HepG2 (cell line): Measurements from ENCODE around the gene MTNR1A.

Experiments used
- GFI1 ChIP-seq: sonication (generic); formaldehyde crosslinking; IDR thresholded peaks from 2 replicates; pipeline ENCODE4 v1.5.0; 2020; ENCODE audit warnings: missing genetic modification reagents, mild to moderate bottlenecking, borderline replicate concordance
- PCBP1 ChIP-seq: fragments of 200-400 bp; formaldehyde crosslinking; IDR thresholded peaks from 2 replicates; pipeline ENCODE4 v1.6.1; 2017; ENCODE audit warnings: mild to moderate bottlenecking, low read depth, low read length, borderline replicate concordance
- SP5 ChIP-seq: IDR thresholded peaks from 2 replicates; pipeline ENCODE4 v1.6.1; 2016; ENCODE audit warnings: low read depth, borderline replicate concordance
- ZBTB39 ChIP-seq: sonication (generic); formaldehyde crosslinking; IDR thresholded peaks from 2 replicates; pipeline ENCODE4 v1.5.0; 2020; ENCODE audit warnings: missing genetic modification reagents
- ZNF672 ChIP-seq: sonication (generic); formaldehyde crosslinking; IDR thresholded peaks from 2 replicates; pipeline ENCODE4 v1.8.1; 2022; ENCODE audit warnings: missing genetic modification reagents
- TF ChIP-seq, protein P1 (sequence below): sonication (generic); formaldehyde crosslinking; IDR thresholded peaks from 2 replicates; pipeline ENCODE4 v1.4.0; 2020; ENCODE audit warnings: missing genetic modification reagents, mild to moderate bottlenecking, borderline replicate concordance
- TF ChIP-seq, protein P2 (sequence below): sonication (generic); formaldehyde crosslinking; IDR thresholded peaks from 2 replicates; pipeline ENCODE4 v1.4.0; 2020; ENCODE audit warnings: missing genetic modification reagents

DNA sequence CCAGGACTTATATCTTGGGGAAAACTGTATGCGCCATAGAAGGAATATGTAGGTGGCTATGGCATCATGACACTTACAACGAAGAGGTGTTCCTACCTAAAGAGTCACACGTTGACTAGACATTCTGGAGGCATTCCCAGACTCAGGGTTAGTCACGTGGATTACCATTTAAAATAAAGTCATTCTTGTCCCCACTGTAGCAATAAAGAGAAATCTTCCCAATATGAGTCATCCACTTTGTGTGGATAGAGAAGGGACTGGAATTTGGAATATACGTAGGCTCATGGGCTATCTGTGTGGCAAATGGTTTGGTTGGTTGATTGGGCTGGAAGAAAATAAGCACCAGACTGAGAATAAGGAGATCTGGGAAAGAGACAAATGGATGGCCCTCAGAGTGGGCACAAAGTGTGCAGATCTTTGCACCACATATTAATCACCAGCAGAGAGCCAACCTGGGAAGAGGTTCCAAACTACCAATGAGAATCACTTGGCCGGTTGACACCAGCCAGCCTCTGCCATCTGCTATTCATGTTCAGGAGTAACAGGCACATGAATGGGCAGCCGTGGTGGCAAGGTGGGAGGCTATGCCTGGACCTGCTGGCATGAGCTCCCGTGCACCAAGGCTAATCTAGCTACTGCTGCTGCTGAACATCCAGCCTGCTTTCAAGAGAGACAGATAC, 41.0 kb downstream of the MTNR1A start:
- TF ChIP-seq, protein P1, sequence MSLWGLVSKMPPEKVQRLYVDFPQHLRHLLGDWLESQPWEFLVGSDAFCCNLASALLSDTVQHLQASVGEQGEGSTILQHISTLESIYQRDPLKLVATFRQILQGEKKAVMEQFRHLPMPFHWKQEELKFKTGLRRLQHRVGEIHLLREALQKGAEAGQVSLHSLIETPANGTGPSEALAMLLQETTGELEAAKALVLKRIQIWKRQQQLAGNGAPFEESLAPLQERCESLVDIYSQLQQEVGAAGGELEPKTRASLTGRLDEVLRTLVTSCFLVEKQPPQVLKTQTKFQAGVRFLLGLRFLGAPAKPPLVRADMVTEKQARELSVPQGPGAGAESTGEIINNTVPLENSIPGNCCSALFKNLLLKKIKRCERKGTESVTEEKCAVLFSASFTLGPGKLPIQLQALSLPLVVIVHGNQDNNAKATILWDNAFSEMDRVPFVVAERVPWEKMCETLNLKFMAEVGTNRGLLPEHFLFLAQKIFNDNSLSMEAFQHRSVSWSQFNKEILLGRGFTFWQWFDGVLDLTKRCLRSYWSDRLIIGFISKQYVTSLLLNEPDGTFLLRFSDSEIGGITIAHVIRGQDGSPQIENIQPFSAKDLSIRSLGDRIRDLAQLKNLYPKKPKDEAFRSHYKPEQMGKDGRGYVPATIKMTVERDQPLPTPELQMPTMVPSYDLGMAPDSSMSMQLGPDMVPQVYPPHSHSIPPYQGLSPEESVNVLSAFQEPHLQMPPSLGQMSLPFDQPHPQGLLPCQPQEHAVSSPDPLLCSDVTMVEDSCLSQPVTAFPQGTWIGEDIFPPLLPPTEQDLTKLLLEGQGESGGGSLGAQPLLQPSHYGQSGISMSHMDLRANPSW (CRISPR knock-in tag), result no peak
- TF ChIP-seq PCBP1 (no peak), GFI1 (CRISPR knock-in tag) (no peak), SP5 (CRISPR knock-in tag) (no peak), ZNF672 (CRISPR knock-in tag) (no peak), ZBTB39 (CRISPR knock-in tag) (no peak)
- TF ChIP-seq, protein P2, sequence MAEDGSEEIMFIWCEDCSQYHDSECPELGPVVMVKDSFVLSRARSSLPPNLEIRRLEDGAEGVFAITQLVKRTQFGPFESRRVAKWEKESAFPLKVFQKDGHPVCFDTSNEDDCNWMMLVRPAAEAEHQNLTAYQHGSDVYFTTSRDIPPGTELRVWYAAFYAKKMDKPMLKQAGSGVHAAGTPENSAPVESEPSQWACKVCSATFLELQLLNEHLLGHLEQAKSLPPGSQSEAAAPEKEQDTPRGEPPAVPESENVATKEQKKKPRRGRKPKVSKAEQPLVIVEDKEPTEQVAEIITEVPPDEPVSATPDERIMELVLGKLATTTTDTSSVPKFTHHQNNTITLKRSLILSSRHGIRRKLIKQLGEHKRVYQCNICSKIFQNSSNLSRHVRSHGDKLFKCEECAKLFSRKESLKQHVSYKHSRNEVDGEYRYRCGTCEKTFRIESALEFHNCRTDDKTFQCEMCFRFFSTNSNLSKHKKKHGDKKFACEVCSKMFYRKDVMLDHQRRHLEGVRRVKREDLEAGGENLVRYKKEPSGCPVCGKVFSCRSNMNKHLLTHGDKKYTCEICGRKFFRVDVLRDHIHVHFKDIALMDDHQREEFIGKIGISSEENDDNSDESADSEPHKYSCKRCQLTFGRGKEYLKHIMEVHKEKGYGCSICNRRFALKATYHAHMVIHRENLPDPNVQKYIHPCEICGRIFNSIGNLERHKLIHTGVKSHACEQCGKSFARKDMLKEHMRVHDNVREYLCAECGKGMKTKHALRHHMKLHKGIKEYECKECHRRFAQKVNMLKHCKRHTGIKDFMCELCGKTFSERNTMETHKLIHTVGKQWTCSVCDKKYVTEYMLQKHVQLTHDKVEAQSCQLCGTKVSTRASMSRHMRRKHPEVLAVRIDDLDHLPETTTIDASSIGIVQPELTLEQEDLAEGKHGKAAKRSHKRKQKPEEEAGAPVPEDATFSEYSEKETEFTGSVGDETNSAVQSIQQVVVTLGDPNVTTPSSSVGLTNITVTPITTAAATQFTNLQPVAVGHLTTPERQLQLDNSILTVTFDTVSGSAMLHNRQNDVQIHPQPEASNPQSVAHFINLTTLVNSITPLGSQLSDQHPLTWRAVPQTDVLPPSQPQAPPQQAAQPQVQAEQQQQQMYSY (CRISPR knock-in tag), result no peak
